Limb (tissue), 2 donors: ENCODE measurements around the gene ZNF345.

Experiments
- DNase-seq, 2 donors: peaks; one replicate each; pipeline ENCODE4 v3.0.0-alpha.2; 2016; ENCODE audit errors: extremely low spot score in 2 of 2

The ZNF345 gene

GRCh38 chr19:36916991-36917390 is 66.3 kb downstream of the ZNF345 start:
- DNase-seq: peak; percentile 1 to 27

- DNase-seq: no peak
Measured at GRCh38 chr19:36918090-36918489, 67.4 kb downstream of the ZNF345 start.
